ENCODE results near the gene IRF5.
A peak's percentile ranks its signal among the peaks of the same experiment; 100 is the strongest.

The IRF5 gene

DNA sequence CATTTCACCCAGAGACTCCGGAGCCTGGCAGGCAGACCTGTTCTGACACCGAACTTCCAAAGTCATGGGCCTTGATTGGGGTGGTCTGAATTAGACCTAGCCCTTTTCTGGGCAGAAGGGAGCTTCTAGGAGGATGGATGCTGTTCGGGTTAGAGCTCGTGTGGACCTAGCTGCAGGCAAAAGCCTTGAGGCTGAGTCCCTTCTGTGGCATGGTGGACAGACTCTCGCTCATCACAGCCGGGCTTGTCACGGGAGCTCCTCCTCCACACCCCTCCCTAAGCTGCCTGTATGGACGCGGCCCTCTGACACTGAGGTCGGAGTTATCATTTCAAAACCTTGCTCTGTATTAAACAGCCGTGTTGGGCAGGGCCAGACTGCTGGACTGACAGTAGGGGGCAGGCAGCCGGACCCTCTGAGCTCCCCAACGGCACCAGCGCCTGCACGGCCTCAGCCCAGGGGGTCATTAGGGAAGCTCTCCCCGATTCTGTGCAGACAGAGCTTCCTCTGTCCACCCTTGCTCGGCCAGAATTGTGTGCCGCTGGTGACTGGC, 2.2 kb downstream of the IRF5 start:
- H3F3A ChIP-seq (ENCODE audit: insufficient read depth, low read length): peaks cover 47% of the 10 kb centered on the region
- peak overlapping the region; percentile 97 for H3K4me2 ChIP-seq (ENCODE audit: low read depth, low read length)
- TF ChIP-seq EZH2 (optimal IDR thresholded peaks at IDR 0.05; ENCODE audit: low read depth, low read length) (no peak), EZH2phosphoT487 (IDR thresholded peaks at IDR 0.05; ENCODE audit: low read length) (no peak)
- TF ChIP-seq, protein P1, sequence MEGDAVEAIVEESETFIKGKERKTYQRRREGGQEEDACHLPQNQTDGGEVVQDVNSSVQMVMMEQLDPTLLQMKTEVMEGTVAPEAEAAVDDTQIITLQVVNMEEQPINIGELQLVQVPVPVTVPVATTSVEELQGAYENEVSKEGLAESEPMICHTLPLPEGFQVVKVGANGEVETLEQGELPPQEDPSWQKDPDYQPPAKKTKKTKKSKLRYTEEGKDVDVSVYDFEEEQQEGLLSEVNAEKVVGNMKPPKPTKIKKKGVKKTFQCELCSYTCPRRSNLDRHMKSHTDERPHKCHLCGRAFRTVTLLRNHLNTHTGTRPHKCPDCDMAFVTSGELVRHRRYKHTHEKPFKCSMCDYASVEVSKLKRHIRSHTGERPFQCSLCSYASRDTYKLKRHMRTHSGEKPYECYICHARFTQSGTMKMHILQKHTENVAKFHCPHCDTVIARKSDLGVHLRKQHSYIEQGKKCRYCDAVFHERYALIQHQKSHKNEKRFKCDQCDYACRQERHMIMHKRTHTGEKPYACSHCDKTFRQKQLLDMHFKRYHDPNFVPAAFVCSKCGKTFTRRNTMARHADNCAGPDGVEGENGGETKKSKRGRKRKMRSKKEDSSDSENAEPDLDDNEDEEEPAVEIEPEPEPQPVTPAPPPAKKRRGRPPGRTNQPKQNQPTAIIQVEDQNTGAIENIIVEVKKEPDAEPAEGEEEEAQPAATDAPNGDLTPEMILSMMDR (IDR thresholded peaks at IDR 0.05; ENCODE audit: low read length): peak; percentile 46
- no peaks in the 10 kb centered on the region for H3K27me3 ChIP-seq (replicated peaks; ENCODE audit: insufficient read depth, low read length)
- peaks cover 54% of the 10 kb centered on the region for H3K79me2 ChIP-seq (ENCODE audit: low read length)
- peak overlapping the region; percentile 42 for H2AFZ ChIP-seq (ENCODE audit: low read length)
- no peaks in the 10 kb centered on the region for H3K9me3 ChIP-seq (replicated peaks; ENCODE audit: insufficient read depth, low read length)
- peak overlapping the region; percentile 68 for H3K9ac ChIP-seq (ENCODE audit: low read length)
- H4K20me1 ChIP-seq (ENCODE audit: insufficient read depth, low read length): no peaks in the 10 kb centered on the region
- H3K4me1 ChIP-seq (ENCODE audit: low read length): peaks cover 37% of the 10 kb centered on the region
- H3K9me2 ChIP-seq (replicated peaks; ENCODE audit: insufficient read depth, low read length): no peaks in the 10 kb centered on the region
- peak; percentile 78 for DNase-seq
- H3K36me3 ChIP-seq (replicated peaks; ENCODE audit: insufficient read depth, low read length): no peaks in the 10 kb centered on the region
- peak overlapping the region; percentile 62 for H3K4me3 ChIP-seq (ENCODE audit: low read length)
- peak overlapping the region; percentile 90 for H3K27ac ChIP-seq (ENCODE audit: low read length)

DNA sequence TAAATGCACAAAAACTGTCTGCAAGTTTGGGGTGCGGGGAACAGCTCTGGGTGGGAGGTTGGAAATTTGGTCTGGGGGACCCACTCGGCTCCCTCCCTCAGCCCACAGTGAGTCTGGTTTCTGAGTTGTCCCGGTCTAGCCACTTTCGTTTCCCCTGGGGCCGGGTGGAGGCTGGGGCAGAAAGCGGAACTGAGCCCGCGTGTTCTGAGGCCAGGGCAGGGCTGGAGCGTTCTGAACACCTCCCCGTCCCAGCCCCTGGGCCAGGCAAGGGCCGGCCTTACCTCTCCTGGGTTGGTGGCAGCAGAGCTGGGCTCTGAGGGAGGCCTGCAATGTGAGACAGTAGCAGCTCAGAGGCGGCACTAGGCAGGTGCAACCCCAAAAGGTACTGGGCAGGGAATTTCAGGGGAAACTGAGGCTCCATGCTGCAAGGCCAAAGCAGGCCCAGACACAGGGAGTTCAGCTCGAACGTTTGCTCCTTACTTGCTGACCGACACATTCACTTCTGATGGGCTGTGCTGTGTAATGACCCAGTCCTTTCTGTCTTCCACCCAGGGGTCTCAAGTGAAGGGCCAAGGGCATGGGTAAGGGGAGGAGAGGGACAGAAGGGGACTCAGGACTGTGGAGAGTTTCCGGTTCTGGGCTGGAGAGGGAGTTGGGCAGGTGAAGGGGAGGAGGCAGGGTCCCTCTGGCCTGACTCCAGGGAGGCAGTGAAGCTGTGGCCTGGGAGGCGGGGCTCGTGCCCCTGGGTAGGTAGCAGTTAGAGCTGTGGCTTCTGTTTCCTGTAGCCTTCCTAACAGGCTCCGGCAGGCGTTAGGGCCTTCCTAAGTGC, 3.0 kb downstream of the IRF5 start:
- peak overlapping the region; percentile 97 for H3K4me2 ChIP-seq (ENCODE audit: low read depth, low read length)
- H3K9ac ChIP-seq (ENCODE audit: low read length): peak overlapping the region; percentile 68

DNA sequence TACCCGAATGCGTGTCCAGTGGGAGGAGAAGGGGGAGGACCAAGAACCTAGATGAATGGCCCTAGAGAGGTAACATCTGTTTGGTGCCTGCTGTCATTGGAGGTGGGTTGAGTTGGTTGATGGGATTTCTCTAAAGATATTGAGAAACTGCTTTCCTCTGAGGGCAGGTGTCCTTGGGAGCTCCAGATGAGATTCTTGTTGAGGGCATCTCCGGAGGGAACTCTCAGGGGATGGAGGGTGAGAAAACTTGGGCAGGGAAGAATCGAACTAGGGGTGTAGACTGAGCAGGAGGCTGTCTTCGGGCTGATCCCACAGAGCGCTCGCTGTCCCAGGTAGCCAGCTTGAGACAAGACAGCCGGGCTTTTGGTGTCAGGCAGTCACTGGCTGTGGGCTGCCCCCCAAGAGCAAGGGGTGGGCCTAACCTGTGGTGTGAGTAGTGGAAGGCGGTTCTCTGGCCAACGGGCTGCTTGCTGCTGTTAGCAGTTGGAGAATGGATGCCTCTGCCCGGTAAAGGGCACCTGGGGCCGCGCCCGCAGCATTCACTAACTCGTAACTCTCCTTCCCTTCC, 3.7 kb downstream of the IRF5 start:
- H3K27ac ChIP-seq (ENCODE audit: low read length): peak overlapping the region; percentile 90
- H4K20me1 ChIP-seq (ENCODE audit: insufficient read depth, low read length): no peaks in the 10 kb centered on the region
- peaks cover 47% of the 10 kb centered on the region for H3F3A ChIP-seq (ENCODE audit: insufficient read depth, low read length)
- H3K4me3 ChIP-seq (ENCODE audit: low read length): peak overlapping the region; percentile 62
- H3K4me1 ChIP-seq (ENCODE audit: low read length): peaks cover 37% of the 10 kb centered on the region
- no peak for TF ChIP-seq EZH2phosphoT487 (IDR thresholded peaks at IDR 0.05; ENCODE audit: low read length)
- TF ChIP-seq, protein P1 (IDR thresholded peaks at IDR 0.05; ENCODE audit: low read length): no peak
- no peak for TF ChIP-seq EZH2 (optimal IDR thresholded peaks at IDR 0.05; ENCODE audit: low read depth, low read length)
- no peaks in the 10 kb centered on the region for H3K27me3 ChIP-seq (replicated peaks; ENCODE audit: insufficient read depth, low read length)
- H3K9me2 ChIP-seq (replicated peaks; ENCODE audit: insufficient read depth, low read length): no peaks in the 10 kb centered on the region
- H3K36me3 ChIP-seq (replicated peaks; ENCODE audit: insufficient read depth, low read length): no peaks in the 10 kb centered on the region; the same call in 1 of the 2 replicates
- peak overlapping the region; percentile 97 for H3K4me2 ChIP-seq (ENCODE audit: low read depth, low read length)
- H3K9ac ChIP-seq (ENCODE audit: low read length): peak overlapping the region; percentile 68
- no peak for DNase-seq
- peaks cover 68% of the 10 kb centered on the region for H3K79me2 ChIP-seq (ENCODE audit: low read length)
- no peaks in the 10 kb centered on the region for H3K9me3 ChIP-seq (replicated peaks; ENCODE audit: insufficient read depth, low read length)
- peak overlapping the region; percentile 10; the same call in 1 of the 2 replicates for H2AFZ ChIP-seq (ENCODE audit: low read length)

More for the DNA sequence above, 3.0 kb downstream of the IRF5 start:
- peaks cover 37% of the 10 kb centered on the region for H3K4me1 ChIP-seq (ENCODE audit: low read length)
- no peaks in the 10 kb centered on the region for H4K20me1 ChIP-seq (ENCODE audit: insufficient read depth, low read length)
- no peaks in the 10 kb centered on the region for H3K9me2 ChIP-seq (replicated peaks; ENCODE audit: insufficient read depth, low read length)
- peak overlapping the region; percentile 42 for H2AFZ ChIP-seq (ENCODE audit: low read length)
- peak; percentile 95 for DNase-seq
- peaks cover 47% of the 10 kb centered on the region for H3F3A ChIP-seq (ENCODE audit: insufficient read depth, low read length)
- H3K36me3 ChIP-seq (replicated peaks; ENCODE audit: insufficient read depth, low read length): no peaks in the 10 kb centered on the region; the same call in 1 of the 2 replicates
- no peaks in the 10 kb centered on the region for H3K9me3 ChIP-seq (replicated peaks; ENCODE audit: insufficient read depth, low read length)
- peaks cover 61% of the 10 kb centered on the region for H3K79me2 ChIP-seq (ENCODE audit: low read length)
- peak overlapping the region; percentile 62 for H3K4me3 ChIP-seq (ENCODE audit: low read length)
- no peaks in the 10 kb centered on the region for H3K27me3 ChIP-seq (replicated peaks; ENCODE audit: insufficient read depth, low read length)
- peak overlapping the region; percentile 90 for H3K27ac ChIP-seq (ENCODE audit: low read length)
- TF ChIP-seq, protein P1 (IDR thresholded peaks at IDR 0.05; ENCODE audit: low read length): no peak
- no peak for TF ChIP-seq EZH2 (optimal IDR thresholded peaks at IDR 0.05; ENCODE audit: low read depth, low read length)
- no peak for TF ChIP-seq EZH2phosphoT487 (IDR thresholded peaks at IDR 0.05; ENCODE audit: low read length)

Data from MM.1S (cell line).